Erythroblast (primary cell): ENCODE results near the gene B4GALNT4.

Experiments used
- GATA1 ChIP-seq: IDR thresholded peaks from 2 replicates; pipeline ENCODE4 v1.6.1; 2011; ENCODE audit warnings: low read depth, mild to moderate bottlenecking, control low read depth, low read length, moderate library complexity
- POLR2A ChIP-seq: IDR thresholded peaks from 2 replicates; pipeline ENCODE4 v1.6.1; 2011; ENCODE audit warnings: mild to moderate bottlenecking, low read length

DNA sequence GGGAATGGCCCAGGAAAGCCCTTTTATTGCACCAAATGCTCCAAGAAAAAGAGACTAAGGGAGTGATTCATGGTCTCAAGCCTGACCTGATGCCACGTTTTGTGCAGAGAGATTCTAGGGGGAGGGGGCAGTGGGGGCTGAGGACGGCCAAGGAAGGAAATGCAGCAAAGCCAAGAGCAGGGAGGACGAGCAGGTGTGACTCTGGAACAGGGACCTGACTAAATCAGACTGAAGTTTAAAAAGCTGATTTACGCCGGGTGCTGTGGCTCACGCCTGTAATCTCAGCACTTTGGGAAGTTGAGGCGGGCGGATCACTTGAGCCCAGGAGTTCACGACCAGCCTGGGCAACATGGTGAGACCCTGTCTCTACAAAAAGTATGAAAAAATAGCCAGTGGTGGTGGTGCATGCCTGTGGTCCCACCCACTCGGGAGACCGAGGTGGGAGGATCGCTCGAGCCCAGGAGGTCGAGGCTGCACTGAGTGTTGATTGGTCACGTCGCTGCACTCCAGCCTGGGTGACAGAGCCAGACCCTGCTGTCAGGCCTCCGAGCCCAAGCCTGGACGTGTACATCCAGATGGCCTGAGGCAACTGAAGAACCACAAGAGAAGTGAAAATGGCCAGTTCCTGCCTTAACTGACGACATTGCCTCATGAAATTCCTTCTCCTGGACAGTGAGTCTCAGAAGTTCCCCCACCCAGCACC is 37.8 kb upstream of the B4GALNT4 start:
- TF ChIP-seq POLR2A (no peak), GATA1 (no peak)
